ENCODE data around the gene SPATA46. TPM values are rescaled to one million over a fixed set of nuclear protein-coding genes. Genes with fewer than 3 reads are reported as not detected.

The SPATA46 gene
- total and polyA plus RNA-seq, 9 of the 15 experiments (the other 6 are each of a cell fraction or from before 2014, with no cell fraction given): 0.04 to 0.11 TPM; not detected in 7

DNA sequence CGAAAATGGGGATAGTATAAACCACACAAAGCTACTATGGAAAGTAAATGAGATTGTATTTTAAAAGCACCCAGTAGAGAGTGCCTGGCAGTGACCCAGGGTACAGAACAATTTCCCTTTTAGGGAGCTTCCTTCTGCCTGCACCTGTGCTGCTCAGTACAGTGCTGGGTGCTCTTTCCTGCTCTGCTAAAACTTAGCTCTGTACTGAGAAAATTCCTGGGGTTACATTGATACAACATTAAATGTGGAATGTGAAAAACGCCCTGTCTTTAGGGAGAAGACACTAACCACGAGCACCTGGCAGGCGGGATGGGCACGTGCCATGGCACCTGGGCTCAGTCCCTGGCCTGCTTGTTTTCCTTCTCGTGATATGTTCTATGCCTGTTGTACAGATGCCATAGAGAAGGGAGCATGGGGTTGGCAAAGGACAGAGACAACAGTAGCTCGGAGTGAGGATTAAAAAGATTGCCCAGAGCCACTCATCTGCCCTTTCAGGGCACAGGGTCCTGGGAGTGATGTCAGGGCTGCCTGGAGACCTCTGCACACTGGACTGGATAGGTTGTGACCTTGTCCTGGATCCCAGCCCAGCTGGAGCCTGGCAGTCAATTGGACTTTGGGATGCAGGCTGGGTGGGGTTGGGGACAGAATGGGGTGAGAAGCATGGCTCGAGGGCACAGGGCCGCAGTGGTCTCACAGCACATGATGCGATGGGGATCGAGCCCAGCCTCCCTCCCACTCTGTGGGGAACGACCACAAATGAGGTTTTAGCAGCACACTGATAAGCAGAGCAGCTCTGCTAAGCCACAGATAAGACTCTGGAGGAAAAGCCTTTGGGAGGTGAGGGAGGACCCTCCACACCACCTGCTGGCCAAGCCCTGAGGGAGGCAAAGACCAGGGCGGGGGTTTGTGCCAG lies 4.2 kb downstream of the SPATA46 start (continued):
- TF ChIP-seq, protein P1, sequence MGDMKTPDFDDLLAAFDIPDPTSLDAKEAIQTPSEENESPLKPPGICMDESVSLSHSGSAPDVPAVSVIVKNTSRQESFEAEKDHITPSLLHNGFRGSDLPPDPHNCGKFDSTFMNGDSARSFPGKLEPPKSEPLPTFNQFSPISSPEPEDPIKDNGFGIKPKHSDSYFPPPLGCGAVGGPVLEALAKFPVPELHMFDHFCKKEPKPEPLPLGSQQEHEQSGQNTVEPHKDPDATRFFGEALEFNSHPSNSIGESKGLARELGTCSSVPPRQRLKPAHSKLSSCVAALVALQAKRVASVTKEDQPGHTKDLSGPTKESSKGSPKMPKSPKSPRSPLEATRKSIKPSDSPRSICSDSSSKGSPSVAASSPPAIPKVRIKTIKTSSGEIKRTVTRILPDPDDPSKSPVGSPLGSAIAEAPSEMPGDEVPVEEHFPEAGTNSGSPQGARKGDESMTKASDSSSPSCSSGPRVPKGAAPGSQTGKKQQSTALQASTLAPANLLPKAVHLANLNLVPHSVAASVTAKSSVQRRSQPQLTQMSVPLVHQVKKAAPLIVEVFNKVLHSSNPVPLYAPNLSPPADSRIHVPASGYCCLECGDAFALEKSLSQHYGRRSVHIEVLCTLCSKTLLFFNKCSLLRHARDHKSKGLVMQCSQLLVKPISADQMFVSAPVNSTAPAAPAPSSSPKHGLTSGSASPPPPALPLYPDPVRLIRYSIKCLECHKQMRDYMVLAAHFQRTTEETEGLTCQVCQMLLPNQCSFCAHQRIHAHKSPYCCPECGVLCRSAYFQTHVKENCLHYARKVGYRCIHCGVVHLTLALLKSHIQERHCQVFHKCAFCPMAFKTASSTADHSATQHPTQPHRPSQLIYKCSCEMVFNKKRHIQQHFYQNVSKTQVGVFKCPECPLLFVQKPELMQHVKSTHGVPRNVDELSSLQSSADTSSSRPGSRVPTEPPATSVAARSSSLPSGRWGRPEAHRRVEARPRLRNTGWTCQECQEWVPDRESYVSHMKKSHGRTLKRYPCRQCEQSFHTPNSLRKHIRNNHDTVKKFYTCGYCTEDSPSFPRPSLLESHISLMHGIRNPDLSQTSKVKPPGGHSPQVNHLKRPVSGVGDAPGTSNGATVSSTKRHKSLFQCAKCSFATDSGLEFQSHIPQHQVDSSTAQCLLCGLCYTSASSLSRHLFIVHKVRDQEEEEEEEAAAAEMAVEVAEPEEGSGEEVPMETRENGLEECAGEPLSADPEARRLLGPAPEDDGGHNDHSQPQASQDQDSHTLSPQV (IDR thresholded peaks at IDR 0.05): no peak; the same call in none of the 2 replicates
- TF ChIP-seq NR4A1 (CRISPR knock-in tag; IDR thresholded peaks at IDR 0.05) (no peak), NR4A1 (tag; IDR thresholded peaks at IDR 0.05) (peak; percentile 70), SMAD4 (CRISPR knock-in tag; conservative IDR thresholded peaks at IDR 0.05) (peak; percentile 86), FOS (IDR thresholded peaks at IDR 0.05; ENCODE audit: extremely low read depth, insufficient read length) (no peak), JUND (IDR thresholded peaks at IDR 0.05; ENCODE audit: borderline replicate concordance, low read depth, low read length) (peak; percentile 78), JUND (tag; IDR thresholded peaks at IDR 0.05; ENCODE audit: borderline replicate concordance, low read depth, low read length) (peak; percentile 68; the same call in 1 of the 3 replicates), SMAD1 (IDR thresholded peaks at IDR 0.05; ENCODE audit: low read depth, low read length, partially characterized antibody) (peak; percentile 72), ZNF175 (CRISPR knock-in tag; IDR thresholded peaks at IDR 0.05; ENCODE audit: low read depth) (peak; percentile 81; the same call in 1 of the 2 replicates), HDAC2 (IDR thresholded peaks at IDR 0.05) (peak; percentile 92), YY1 (IDR thresholded peaks at IDR 0.05; ENCODE audit: borderline replicate concordance in 1 of 3, control insufficient read depth in 1 of 3, extremely low read depth in 1 of 3, insufficient read depth in 3 of 3, insufficient read length in 1 of 3, insufficient replicate concordance in 2 of 3, low read depth in 1 of 3, low read length in 2 of 3) (no peak), SIN3A (IDR thresholded peaks at IDR 0.05; ENCODE audit: borderline replicate concordance in 2 of 2, control insufficient read depth in 1 of 2, low read depth in 2 of 2, low read length in 2 of 2) (no peak), ZNF146 (CRISPR knock-in tag; IDR thresholded peaks at IDR 0.05; ENCODE audit: unreplicated experiment) (no peak), ZKSCAN3 (CRISPR knock-in tag; IDR thresholded peaks at IDR 0.05) (no peak)
- TF ChIP-seq, protein P2, sequence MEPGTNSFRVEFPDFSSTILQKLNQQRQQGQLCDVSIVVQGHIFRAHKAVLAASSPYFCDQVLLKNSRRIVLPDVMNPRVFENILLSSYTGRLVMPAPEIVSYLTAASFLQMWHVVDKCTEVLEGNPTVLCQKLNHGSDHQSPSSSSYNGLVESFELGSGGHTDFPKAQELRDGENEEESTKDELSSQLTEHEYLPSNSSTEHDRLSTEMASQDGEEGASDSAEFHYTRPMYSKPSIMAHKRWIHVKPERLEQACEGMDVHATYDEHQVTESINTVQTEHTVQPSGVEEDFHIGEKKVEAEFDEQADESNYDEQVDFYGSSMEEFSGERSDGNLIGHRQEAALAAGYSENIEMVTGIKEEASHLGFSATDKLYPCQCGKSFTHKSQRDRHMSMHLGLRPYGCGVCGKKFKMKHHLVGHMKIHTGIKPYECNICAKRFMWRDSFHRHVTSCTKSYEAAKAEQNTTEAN (CRISPR knock-in tag; IDR thresholded peaks at IDR 0.05): no peak
